Left kidney (tissue), 2 donors: ENCODE measurements around the gene TMEM238L. TPM values are rescaled to one million over a fixed set of nuclear protein-coding genes. Genes with fewer than 3 reads are reported as not detected.

Experiments
- DNase-seq: peaks from one replicate; pipeline ENCODE4 v3.0.0-alpha.2; 2013
- polyA plus RNA-seq: library from polyadenylated mRNA; unstranded; fragments of 120-200 nt; gene quantifications from one replicate; pipeline ENCODE4 v1.2.1, GENCODE V29; 2013; ENCODE audit not compliant: insufficient read length

The TMEM238L gene
- polyA plus RNA-seq, 1 donor = 3.3 TPM

DNA sequence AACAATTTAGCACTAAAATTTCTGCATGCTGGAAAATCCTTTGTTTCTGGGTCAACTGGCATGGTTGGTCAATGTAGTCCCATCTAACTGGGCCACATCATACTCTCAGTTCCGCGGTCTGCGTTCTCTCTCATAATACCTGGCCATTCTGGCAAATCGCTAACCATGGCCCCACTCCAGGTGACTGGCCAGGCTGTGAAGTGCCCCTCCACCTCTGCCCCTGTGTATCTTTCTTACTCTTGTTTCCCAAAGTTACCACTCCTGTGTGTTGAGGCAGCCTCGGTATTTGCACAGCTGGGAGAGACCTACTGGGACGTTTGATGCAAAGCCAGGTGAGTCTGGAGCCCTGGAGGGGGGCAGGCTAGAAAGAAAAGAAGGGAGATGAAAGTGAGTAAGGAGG is 2.0 kb upstream of the TMEM238L start:
- no peak for DNase-seq

DNA sequence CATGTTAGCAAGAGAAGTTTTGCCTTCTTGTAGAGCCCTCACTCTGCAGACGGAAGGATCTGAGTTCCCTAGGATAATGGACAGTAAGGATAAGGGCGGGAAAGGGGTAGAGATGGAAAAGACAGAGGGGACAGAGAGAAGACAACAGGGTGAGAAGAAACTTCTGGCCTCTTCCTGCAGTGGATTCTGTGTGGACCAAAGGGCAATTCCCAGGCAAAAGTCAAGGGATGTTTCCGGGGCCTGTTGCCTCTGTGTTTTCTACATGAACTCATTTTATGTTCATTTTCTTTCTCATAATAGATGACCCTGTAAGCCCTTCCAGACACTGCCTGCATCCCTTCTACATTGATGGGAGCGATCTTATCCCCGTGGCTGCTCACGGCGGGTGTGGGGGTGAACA is 647 bp upstream of the TMEM238L start:
- DNase-seq = no peak

DNA sequence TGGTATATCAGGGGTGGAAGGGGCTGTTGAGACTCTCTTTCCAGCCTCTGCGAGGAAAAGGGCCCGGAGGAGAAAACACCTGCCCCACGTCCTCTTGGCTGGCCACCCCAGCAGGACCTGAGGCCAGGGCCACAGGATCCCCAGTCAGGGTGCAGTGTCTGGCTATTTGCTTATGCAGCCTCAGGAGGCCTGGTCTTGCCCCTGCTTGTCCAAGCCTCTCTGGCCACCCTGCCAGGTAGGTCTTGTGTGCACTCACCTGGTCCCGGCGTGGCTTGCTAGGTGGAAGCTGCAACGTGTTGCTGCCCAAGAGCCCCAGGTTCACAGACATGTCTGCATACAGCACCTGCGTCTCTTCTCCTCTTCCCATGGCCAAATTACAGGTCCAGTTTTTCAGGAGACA is 549 bp downstream of the TMEM238L start:
- DNase-seq = no peak

DNA sequence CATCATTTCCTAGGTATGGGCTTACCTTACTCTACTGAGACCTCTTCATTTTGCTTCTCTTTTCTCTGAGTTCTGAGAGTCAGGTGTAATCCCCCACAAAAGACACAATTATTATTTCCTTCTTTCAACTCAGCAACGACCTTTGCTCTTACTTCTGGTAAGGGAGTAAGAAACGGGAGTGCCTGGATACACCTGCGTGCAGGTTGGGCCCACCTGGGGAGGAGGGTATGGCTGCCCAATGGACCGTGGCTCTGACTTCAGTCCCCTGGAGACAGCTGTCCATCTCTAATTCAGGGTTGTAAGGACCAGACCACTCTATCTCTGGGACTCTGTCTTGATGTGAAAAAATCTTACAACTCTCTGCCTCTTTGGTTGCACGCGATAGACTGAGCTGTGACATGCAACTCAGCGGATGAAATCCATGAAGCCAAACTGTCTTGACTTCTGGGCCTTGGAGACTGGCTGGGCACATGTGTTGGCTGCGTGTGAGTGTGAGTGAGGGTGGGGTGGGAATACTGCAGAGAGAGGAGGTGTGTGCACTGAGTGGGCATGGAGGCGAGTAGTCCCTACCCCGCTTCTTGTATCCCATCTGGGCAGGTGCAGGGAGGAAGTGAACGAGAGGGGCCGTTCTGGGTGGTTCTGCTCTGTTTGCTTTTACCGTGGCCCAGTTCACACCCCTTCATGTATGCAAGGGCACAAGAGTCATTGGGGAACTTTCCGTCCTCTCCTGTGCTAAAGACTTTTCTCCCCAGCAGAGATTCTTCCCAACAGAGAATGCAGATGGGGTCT is 1.2 kb downstream of the TMEM238L start:
- DNase-seq = no peak

DNA sequence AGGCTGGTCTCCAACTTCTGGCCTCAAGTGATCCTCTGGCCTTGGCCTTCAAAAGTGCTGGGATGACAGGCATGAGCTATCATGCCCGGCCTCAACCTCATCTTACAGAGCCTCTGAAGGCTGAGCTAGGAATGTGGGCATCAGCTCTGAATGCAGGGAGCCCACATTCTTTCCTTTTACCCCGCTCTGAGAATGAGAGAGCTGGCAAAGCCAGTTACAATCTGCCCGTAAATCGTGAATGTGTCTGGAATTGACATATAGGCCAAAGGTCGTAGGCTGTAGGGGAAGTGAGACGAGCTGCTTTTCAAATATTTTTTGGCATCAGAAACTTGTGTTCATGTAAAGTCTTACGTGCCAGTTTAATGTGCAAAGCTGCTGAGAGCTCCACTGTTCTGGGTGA is 4.5 kb downstream of the TMEM238L start:
- no peak for DNase-seq

DNA sequence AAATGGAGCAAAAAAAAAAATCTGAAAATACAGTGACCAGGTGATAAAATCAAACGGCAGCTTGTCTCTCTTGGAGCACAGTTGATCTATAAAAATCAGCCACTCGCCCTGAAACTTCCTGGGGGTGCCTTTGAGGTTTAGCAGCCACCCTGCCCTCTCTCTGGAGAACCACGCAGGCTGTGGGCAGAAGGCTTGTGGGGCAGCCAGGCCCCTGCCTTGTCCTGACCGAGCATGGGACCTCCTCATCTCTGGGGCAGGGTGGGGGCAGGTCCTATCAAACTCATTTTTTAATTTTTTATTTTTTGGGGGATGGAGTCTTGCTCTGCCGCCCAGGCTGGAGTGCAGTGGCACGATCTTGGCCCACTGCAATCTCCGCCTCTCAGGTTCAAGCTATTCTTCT is 5.0 kb downstream of the TMEM238L start:
- no peak for DNase-seq

DNA sequence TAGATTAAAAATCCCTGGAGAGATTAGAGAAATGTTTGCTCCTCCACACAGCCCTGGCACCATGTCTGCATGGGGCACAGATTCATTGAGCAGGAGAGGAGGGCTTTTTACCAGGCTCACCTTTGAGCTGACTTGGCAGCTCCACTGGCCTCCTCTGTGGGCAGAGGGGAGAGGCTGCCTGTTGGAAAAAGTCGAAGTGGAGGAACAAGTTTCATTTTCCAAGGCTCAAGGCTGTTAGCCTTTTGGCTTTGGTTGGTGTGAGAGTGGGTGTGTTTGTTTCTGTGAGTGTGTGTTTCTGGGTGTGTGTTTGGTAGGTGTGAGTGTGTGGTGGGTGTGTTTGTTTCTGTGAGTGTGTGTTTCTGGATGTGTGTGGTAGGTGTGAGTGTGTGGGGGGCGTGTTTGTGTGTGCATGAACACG is 5.6 kb downstream of the TMEM238L start:
- no peak for DNase-seq

DNA sequence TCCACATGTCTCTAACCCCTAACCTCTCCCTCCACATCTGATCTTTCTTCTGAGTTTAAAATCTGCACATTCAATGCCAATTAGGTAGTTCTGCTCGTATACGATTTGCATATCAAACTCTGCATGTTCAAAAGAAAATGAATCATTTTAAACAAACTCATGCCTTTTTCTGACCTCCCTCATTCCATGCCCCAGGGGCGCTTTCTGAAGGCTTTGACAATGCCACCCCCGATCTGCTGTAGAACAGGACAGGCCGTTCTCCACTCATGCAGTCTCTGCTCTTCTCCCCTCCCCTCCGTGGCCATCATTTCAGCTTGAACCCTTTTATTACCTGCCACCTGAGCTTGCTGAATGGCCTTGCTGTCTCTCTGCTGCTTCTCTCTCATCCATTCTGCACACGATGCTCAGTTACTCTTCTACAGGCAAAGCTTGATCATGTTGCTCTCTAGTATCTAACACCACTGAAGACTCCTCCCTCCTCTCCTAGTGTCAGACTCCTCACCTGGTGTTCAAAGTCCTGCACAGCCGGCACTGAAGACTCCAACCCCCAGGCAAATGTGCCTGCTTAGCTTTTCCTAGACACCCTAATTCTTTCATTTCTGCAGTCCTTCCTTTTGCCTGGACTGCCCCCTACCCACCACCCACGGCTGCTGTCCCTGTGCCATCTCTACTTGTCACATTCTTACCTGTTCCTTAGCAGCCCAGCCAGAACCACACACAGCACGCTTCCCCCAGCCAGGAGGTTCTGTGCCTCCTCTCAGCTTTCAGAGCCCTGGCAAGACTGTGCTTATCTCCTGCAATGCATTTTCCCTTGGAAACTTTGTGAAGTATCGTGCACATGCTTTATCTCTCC is 6.2 kb downstream of the TMEM238L start:
- DNase-seq = no peak

DNA sequence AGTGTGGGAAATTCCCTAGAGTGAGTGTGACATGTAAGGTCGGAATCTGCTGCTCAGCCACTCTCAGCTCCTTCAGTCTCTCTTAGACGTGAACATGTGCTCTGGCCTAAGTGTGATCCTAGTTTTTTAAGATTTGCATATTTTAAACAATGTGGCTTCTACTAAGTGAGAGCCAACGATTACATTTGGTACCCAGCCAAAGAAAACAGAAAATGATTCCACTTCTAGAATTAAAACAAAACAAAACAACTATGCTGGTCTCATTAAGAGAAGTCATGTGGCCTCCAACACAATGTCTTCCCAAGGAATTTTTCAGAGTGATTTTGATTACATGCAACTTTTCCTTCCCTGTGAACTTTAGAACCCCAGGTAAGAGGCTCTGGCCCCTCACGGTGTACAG is 10.1 kb downstream of the TMEM238L start:
- no peak for DNase-seq

DNA sequence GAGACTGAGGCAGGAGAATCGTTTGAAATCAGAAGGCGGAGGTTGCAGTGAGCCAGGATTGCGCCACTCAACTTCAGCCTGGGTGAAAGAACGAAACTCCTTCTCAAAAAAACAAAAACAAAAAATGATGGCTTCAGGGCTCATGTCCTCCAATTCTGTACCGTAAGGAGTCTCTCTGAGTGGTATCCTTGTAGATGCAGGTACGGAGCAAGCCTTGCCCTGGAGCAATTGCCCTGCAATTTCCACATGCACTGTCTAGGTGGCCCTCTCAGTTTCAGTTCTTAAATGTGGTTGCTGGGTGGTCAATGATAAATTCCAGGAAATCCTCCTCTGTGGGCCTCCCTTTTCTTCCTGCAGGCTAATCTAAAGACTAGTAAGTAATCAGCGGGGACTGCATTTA is 10.6 kb downstream of the TMEM238L start:
- DNase-seq = no peak

DNA sequence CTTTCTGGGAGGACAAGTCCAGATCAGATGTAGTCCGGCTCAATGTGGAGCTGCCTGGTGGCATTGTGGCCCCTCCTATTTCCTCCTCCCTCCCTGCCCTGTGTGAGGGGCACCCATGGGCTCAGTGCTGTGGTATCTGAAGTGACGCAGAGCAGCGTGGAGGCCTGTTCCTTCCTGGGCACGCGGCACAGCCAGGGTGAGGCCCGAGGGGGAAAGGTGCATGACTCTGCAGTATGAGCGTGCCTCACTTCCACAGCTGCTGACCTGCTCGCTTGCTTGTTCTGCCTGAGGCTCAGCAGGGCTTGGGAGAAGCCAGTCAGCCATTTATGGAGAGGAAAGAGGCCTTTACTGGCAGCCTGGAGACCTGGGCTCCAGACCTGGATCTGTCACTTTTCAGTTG is 11.7 kb downstream of the TMEM238L start:
- no peak for DNase-seq

DNA sequence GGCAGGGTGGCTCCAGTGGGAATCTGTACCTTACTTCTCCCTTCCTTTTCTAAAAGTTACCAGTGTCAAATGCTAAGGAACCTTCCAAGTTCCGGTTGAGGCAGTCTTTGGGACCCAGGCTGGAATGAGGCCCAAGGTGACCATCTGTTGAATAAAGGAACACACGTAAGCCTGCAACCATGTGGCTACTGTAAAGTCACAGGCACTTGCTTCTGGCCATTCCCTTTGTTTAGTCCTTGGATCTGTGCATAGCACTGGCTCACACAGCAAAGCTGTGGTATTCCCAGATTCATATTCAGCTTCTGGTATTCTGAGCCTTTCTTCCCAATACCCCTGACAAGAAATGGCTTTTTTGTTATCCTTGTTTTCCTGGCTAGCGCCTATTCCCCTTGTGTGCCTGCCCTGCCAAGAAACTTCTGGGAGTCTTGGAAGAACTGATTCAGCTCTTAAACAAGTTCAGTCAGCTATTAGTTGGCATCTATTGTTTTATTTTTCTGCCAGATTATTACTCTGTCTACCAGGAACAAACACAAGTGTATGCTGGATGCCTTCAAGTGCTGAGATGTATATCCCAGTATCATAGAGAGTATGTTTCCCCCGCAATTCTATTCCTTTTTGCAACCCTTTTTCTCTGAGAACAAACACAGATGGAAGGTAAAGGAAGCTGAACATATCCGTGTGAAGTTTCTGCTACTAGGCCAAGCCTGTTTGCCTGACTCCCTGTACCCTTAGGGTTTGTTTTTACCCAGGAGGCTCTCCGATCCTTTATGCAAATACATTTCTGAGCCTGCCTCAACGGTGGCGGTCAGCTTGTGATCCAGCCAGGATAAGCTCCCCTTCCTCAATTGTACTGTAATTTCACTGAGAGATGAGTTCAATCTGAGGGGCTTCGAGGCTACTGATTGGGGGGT is 13.2 kb downstream of the TMEM238L start:
- no peak for DNase-seq

DNA sequence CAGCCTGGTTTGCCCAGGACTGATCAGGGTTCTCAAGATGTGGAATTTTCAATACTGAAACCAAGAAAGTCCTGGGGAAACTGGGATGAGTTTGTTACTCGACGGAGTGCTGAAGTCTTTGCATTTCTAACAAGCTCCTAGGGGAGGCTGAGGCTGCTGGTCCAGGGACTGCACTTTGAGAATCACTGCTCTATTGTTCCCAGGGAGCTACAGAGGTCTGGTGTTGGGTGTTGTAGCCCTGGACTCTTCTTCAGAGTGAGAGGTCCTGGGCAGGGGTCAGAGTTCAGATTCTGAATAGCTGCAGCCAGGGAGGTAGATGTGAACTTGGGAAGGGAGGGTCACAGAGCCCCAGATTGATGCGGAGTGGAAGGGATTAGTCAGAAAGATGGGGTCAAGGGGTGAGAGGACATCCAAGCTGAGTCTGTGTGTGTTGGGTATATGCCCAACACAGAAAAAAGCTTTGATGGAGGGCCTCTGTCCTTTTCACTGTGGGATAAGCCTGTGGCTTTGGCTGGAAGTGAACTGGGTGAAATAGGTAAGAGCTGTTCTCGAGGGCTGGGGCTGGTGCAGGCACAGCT is 14.1 kb downstream of the TMEM238L start:
- no peak for DNase-seq

DNA sequence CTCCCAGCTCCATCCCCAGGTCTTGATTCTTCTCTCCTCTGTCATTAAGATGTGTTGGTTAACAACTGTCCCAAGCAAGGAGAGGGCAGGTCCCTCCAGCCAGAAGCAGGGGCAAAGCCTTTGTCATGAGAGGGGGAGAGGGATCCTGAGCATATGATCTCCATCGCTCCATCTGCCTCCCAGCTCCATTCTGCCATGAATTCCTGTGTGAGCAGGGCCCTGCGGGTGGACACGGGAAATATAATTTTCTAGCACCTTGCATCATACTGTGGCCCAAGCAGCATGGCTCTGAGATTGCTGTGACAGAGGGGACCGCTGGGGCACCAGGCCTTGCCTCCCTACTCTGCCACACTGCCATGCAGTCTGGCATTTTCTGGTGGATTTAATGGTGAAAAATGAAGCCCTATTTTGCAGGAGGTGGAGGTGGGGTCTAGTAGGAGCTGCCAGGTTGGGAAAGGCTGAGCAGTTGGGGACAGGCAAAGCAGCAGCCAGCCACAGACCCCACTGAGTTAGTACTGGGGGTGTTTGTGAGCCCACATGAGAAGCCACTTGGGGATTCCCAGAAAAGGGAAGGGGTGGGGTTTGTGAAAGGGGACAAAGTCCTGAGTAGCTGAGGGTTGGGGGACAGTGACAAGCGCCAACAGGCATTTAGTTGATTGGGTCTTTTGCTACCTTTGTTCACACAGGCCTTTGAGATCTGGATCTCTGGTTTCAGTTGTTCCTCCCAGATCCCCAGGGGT is 16.4 kb downstream of the TMEM238L start:
- DNase-seq = no peak

DNA sequence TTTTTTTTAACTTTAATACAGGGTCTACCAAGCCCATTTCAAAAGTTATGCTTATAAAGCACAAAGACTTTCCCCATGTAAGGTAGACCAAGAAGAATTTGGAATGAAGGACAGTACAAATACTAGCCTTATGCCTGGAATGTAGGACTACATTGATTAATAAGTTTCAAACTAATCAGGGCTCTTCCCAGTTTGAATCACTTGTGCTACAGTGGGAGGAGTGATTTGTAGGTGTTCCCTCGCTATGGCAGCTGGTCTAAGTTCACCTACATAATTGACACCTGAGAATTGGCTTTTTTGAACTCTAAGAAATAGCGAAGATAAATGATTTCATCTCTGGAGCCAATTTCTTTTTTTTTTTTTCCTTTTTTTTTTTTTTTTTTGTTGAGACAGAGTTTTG is 18.6 kb downstream of the TMEM238L start:
- no peak for DNase-seq

DNA sequence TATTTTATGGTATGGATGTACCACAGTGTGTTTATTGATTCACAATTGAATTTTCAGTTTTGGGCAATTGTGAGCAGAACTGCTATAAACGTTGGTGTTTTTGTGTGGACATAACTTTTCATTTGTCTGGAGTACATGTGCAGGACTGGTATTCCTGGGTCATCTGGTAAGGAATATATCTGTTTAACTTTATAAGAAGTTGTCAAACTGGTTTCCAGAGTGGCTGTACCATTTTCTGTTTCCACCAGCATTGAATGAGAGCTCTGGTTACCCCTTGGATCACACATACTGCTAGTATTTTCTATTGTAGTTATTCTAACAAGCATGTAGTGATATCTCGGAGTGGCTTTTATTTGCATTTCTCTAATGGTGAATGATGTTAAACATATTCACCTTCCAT is 24.3 kb downstream of the TMEM238L start:
- DNase-seq = no peak

DNA sequence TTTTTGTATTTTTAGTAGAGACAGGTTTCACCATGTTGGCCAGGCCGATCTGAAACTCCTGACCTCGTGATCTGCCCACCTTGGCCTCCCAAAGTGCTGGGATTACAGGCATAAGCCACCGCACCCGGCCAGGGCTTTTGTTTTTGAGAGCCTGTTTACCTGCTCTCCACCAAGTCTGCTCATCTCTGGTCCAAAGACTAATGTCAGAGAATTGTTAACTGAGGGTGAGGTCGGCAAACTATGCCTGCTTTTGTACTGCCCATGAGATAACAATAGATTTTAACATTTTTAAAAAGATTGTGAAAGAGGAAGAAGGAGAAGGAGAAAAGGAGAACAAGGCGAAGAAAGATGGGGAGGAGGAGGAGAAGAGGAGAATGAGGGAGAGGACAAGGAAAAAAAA is 26.0 kb downstream of the TMEM238L start:
- DNase-seq = no peak

DNA sequence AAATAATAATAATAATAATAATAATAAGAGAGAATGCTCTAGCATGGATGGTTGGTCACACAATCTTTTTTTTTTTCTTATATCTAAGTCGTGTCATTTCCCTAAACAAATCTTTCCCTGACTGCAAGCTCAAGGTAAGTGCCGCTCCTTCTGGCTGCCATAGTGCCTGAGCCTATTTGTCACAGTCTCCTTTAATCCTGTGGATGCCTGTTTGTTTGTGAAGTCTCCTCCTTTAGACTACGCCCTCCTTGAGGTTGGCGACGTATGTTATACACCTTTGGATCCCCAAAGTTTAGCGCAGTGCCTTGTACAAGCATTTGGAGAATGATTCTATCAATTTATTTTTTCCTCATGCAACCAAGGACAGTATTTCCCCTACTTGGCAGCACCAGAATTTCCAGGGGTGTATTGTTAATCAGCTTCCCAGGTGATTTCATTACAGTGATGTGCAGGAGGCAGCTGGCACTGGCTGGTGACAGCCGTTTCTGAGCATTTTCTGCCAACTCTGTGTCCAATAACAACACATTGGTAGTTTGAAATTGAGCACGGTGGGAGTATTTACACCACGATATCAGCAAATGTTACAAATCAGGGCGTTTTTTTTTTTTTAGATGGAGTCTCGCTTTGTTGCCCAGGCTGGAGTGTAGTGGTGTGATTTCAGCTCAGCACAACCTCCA is 26.6 kb downstream of the TMEM238L start:
- no peak for DNase-seq

DNA sequence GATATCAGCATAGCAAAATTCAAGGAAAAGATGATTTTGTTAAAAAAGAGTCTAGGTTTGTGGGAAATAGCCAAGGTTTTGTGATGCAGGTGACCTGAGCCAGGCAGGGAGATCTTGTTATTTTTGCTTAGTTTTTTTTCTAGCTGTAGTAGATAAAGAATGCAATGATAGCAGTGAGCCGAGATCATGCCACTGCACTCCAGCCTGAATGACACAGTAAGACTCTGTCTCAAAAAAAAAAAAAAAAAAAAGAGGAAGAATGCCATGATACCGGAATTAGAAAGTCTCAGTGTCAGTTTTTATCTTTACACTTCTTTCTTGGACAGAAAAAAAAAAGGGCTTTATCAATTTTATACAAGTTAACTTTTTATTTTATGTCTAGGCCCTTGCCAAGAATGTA is 27.5 kb downstream of the TMEM238L start:
- no peak for DNase-seq

DNA sequence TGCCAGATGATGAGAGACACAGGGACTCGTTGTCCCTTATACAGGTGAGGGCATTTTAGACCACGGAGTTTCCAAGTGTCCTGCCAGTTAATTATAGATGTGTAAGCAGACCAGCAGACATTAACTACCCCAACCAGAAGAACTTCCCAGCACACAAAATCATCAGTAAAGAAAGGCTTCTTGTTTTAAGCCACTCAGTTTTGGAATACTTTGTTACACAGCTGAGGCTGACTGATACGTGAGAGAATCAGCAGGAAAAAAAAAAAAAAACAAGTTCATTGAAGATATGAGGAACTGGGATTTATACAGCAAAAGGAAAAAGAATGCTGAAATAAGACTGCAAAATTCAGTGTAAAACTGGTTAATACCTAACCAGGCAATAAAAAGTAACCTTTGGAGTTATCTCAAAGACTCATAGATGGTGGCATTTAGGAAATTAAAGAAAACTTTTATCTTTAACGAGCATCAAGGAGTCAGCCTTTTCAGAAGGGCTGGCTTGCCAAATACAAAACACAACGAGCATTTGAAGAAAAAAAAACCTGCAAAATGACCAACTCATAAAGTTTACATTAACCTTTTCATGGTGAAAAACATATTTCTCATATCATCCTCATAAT is 28.1 kb downstream of the TMEM238L start:
- no peak for DNase-seq
